ENCODE measurements around the gene PMEPA1. TPM values are rescaled to one million over a fixed set of nuclear protein-coding genes. Genes with fewer than 3 reads are reported as not detected.

The PMEPA1 gene
- total RNA-seq, 1 experiment from 2014 or later = 89.8 TPM

DNA sequence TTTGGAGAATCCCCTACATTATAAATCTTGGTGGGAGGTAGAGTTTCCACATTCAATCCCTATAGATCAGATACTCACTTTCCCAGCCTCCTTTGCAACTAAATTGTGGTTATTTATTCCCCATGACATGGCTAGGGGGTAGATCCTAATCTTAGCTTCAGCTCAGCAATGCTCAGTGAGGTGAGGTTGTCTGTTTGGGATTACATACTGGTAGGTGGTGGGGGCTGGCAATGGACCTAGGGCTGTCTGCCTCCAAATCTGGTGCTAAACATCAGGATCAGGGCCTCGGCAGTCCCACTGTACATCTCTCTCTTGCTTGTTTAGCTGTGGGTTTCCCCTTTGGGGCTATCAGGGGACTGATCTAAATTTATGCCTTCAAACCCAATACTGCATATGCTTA, 45.8 kb upstream of the PMEPA1 start:
- in situ Hi-C loops (cut with HindIII; ENCODE audit: low pct_unique_long_range_greater_than_20kb, low sequenced_read_pairs) = no loop called here
- BruUV-seq (replicated peaks) = no TSS peak
- Histone ChIP-seq H3K27me3 (ENCODE audit: control insufficient read depth, insufficient read depth, low read length) (no peaks in the 10 kb centered on the region), H3K27ac (ENCODE audit: low read length) (no peak overlapping the region), H3K9me3 (ENCODE audit: control insufficient read depth, insufficient read depth, low read depth, low read length) (no peaks in the 10 kb centered on the region), H3K4me1 (ENCODE audit: control insufficient read depth, insufficient read depth, low read length) (no peaks in the 10 kb centered on the region), H3K36me3 (ENCODE audit: control insufficient read depth, insufficient read depth, low read length) (no peaks in the 10 kb centered on the region), H3K4me3 (ENCODE audit: low read depth in 2 of 2, low read length in 2 of 2) (no peak overlapping the region)
- POLR2A ChIA-PET = no interaction called here
- no peak for DNase-seq (ENCODE audit: low read depth, low spot score)
- TF ChIP-seq TCF7L2 (IDR thresholded peaks at IDR 0.05; ENCODE audit: low read depth, low read length) = no peak
- no peak for TF ChIP-seq SIN3A (IDR thresholded peaks at IDR 0.05; ENCODE audit: borderline replicate concordance, insufficient read depth, low read depth, low read length)
- TF ChIP-seq, protein P1, sequence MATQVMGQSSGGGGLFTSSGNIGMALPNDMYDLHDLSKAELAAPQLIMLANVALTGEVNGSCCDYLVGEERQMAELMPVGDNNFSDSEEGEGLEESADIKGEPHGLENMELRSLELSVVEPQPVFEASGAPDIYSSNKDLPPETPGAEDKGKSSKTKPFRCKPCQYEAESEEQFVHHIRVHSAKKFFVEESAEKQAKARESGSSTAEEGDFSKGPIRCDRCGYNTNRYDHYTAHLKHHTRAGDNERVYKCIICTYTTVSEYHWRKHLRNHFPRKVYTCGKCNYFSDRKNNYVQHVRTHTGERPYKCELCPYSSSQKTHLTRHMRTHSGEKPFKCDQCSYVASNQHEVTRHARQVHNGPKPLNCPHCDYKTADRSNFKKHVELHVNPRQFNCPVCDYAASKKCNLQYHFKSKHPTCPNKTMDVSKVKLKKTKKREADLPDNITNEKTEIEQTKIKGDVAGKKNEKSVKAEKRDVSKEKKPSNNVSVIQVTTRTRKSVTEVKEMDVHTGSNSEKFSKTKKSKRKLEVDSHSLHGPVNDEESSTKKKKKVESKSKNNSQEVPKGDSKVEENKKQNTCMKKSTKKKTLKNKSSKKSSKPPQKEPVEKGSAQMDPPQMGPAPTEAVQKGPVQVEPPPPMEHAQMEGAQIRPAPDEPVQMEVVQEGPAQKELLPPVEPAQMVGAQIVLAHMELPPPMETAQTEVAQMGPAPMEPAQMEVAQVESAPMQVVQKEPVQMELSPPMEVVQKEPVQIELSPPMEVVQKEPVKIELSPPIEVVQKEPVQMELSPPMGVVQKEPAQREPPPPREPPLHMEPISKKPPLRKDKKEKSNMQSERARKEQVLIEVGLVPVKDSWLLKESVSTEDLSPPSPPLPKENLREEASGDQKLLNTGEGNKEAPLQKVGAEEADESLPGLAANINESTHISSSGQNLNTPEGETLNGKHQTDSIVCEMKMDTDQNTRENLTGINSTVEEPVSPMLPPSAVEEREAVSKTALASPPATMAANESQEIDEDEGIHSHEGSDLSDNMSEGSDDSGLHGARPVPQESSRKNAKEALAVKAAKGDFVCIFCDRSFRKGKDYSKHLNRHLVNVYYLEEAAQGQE (IDR thresholded peaks at IDR 0.05; ENCODE audit: insufficient read depth in 1 of 2, low read depth in 2 of 2, low read length in 1 of 2) = no peak
- TF ChIP-seq, protein P2, sequence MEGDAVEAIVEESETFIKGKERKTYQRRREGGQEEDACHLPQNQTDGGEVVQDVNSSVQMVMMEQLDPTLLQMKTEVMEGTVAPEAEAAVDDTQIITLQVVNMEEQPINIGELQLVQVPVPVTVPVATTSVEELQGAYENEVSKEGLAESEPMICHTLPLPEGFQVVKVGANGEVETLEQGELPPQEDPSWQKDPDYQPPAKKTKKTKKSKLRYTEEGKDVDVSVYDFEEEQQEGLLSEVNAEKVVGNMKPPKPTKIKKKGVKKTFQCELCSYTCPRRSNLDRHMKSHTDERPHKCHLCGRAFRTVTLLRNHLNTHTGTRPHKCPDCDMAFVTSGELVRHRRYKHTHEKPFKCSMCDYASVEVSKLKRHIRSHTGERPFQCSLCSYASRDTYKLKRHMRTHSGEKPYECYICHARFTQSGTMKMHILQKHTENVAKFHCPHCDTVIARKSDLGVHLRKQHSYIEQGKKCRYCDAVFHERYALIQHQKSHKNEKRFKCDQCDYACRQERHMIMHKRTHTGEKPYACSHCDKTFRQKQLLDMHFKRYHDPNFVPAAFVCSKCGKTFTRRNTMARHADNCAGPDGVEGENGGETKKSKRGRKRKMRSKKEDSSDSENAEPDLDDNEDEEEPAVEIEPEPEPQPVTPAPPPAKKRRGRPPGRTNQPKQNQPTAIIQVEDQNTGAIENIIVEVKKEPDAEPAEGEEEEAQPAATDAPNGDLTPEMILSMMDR (IDR thresholded peaks at IDR 0.05) = no peak
- TF ChIP-seq POLR2AphosphoS5 (IDR thresholded peaks at IDR 0.05; ENCODE audit: low read depth, low read length) = no peak
- intact Hi-C loops (cut with micrococcal nuclease; ENCODE audit: unreplicated experiment) = no loop called here
- ATAC-seq = no peak
- CTCF ChIA-PET = no interaction called here

DNA sequence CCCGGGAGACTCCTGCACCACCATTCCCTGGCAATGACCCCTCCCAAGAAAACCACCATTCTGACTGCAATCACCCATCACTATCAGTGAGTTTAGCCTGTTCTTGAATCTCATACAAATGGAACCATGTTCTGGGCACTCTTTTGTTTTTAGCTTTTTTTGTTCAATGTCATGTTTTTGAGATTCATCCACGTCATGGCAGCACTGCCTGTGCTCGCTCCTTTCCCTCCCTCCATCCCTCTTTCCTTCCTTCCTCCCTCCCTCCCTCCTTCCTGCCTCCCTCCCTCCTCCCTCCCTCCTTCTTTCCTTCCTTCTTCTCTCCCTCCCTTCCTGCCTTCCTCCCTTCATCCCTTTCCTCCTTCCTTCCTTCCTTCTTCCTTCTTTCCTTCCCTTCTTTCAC, 44.4 kb upstream of the PMEPA1 start:
- no peak for ATAC-seq
- TF ChIP-seq POLR2AphosphoS5 (IDR thresholded peaks at IDR 0.05; ENCODE audit: low read depth, low read length) (no peak), SIN3A (IDR thresholded peaks at IDR 0.05; ENCODE audit: borderline replicate concordance, insufficient read depth, low read depth, low read length) (no peak), TCF7L2 (IDR thresholded peaks at IDR 0.05; ENCODE audit: low read depth, low read length) (no peak)
- TF ChIP-seq, protein P1 (IDR thresholded peaks at IDR 0.05; ENCODE audit: insufficient read depth in 1 of 2, low read depth in 2 of 2, low read length in 1 of 2) = no peak
- TF ChIP-seq, protein P2 (IDR thresholded peaks at IDR 0.05) = no peak
- no peak for DNase-seq (ENCODE audit: low read depth, low spot score)
- Histone ChIP-seq H3K36me3 (ENCODE audit: control insufficient read depth, insufficient read depth, low read length) (no peaks in the 10 kb centered on the region), H3K27me3 (ENCODE audit: control insufficient read depth, insufficient read depth, low read length) (no peaks in the 10 kb centered on the region), H3K9me3 (ENCODE audit: control insufficient read depth, insufficient read depth, low read depth, low read length) (no peaks in the 10 kb centered on the region), H3K4me3 (ENCODE audit: low read depth in 2 of 2, low read length in 2 of 2) (no peak overlapping the region), H3K4me1 (ENCODE audit: control insufficient read depth, insufficient read depth, low read length) (peaks cover 3% of the 10 kb centered on the region; the same call in 1 of the 2 replicates), H3K27ac (ENCODE audit: low read length) (no peak overlapping the region)
- ChIA-PET POLR2A (no interaction called here), CTCF (no interaction called here)
- BruUV-seq (replicated peaks) = no TSS peak
- in situ Hi-C loops (cut with HindIII; ENCODE audit: low pct_unique_long_range_greater_than_20kb, low sequenced_read_pairs) = no loop called here
- intact Hi-C loops (cut with micrococcal nuclease; ENCODE audit: unreplicated experiment) = no loop called here
